Endothelial cell of umbilical vein (primary cell): ENCODE measurements around the gene E2F4. TPM values are rescaled to one million over a fixed set of nuclear protein-coding genes. Genes with fewer than 3 reads are reported as not detected.
A peak's percentile ranks its signal among the peaks of the same experiment; 100 is the strongest.

Experiments
- BruUV-seq: library from RNA; stranded (reverse); fragments of 400-500 nt; replicated peaks from 2 replicates; lab custom pipeline; 2021; lab: Mats Ljungman, UMichigan
- CTCF ChIA-PET: fragments of 300-600, 350-600 bp; sonication (Branson Sonifier 250); formaldehyde crosslinking; loops from one replicate; lab custom pipeline; 2021; ENCODE audit warnings: antibody characterized with exemption, inconsistent platforms; lab: Charles Lee
- POLR2A ChIA-PET: fragments of 300-600, 350-600 bp; sonication (Branson Sonifier 250); formaldehyde crosslinking; loops from one replicate; lab custom pipeline; 2021; ENCODE audit warnings: antibody characterized with exemption, inconsistent platforms; lab: Charles Lee
- DNase-seq: peaks from one replicate; pipeline ENCODE4 v3.0.0-alpha.2; 2011; ENCODE audit warnings: low read depth, low spot score
- FAIRE-seq: peaks from 2 replicates; lab custom pipeline; 2011; peaks lifted over from hg19 to GRCh38; lab: Jason Lieb, UNC
- H2AFZ ChIP-seq: 2 replicates; pipeline ENCODE4 v1.6.0; 2012; ENCODE audit warnings: low read depth, low read length, control low read depth, inconsistent platforms
- H3K27ac ChIP-seq: 2 replicates; pipeline ENCODE4 v1.5.1; 2011; ENCODE audit warnings: low read depth, mild to moderate bottlenecking, control low read depth, low read length, moderate library complexity; ENCODE audit not compliant: insufficient read depth
- H3K27me3 ChIP-seq, 2 experiments: 2 replicates each; pipeline versions ENCODE4 v1.6.0 to v1.6.1; 2011; ENCODE audit warnings: low read length in 2 of 2, mixed read lengths in 1 of 2; ENCODE audit not compliant: control insufficient read depth in 2 of 2, insufficient read depth in 2 of 2
- H3K36me3 ChIP-seq, 2 experiments: 2 replicates in 1 of 2; 3 replicates in 1 of 2; pipeline ENCODE4 v1.5.1; 2011; ENCODE audit warnings: low read length in 2 of 2, mild to moderate bottlenecking in 1 of 2, moderate library complexity in 1 of 2; ENCODE audit not compliant: control insufficient read depth in 2 of 2, insufficient read depth in 2 of 2; ENCODE audit errors: extremely low read depth in 1 of 2
- H3K4me1 ChIP-seq: 3 replicates; pipeline ENCODE4 v1.5.1; 2011; ENCODE audit warnings: mild to moderate bottlenecking, low read length; ENCODE audit not compliant: control insufficient read depth, insufficient read depth; ENCODE audit errors: extremely low read depth
- H3K4me2 ChIP-seq: 2 replicates; pipeline ENCODE4 v1.6.1; 2011; ENCODE audit warnings: low read length, control low read depth, mixed read lengths; ENCODE audit not compliant: insufficient read depth
- H3K4me3 ChIP-seq, 3 experiments: fragments of 200-600 bp in 1 of 3; sonication (generic), shearing (Covaris generic) in 1 of 3; replicated peaks in 1 of 3; 2 replicates each; pipeline ENCODE4 v1.5.1; 2011 to 2016; ENCODE audit warnings: control low read depth in 3 of 3, low read length in 3 of 3, mild to moderate bottlenecking in 2 of 3, inconsistent platforms in 1 of 3, low read depth in 1 of 3, moderate library complexity in 1 of 3; ENCODE audit not compliant: insufficient read depth in 1 of 3
- H3K79me2 ChIP-seq: 2 replicates; pipeline ENCODE4 v1.6.0; 2012; ENCODE audit warnings: low read length, inconsistent platforms; ENCODE audit not compliant: control insufficient read depth, insufficient read depth
- H3K9ac ChIP-seq: replicated peaks from 2 replicates; pipeline ENCODE3; 2011; ENCODE audit warnings: low read length, control low read depth; ENCODE audit not compliant: insufficient read depth; ENCODE audit errors: extremely low read depth
- H3K9me1 ChIP-seq: replicated peaks from 3 replicates; pipeline ENCODE4 v1.6.0; 2011; ENCODE audit warnings: mild to moderate bottlenecking, low read length; ENCODE audit not compliant: control insufficient read depth, insufficient read depth; ENCODE audit errors: extremely low read depth
- H3K9me3 ChIP-seq: replicated peaks from 2 replicates; pipeline ENCODE4 v1.5.1; 2012; ENCODE audit warnings: low read length, inconsistent platforms; ENCODE audit not compliant: control insufficient read depth, insufficient read depth
- H4K20me1 ChIP-seq: replicated peaks from 2 replicates; pipeline ENCODE3; 2011; ENCODE audit warnings: mild to moderate bottlenecking, low read length; ENCODE audit not compliant: control insufficient read depth, insufficient read depth; ENCODE audit errors: extremely low read depth
- CTCF ChIP-seq, 2 donors: IDR thresholded peaks; 1 replicate in 1 of 2; 2 replicates in 1 of 2; pipeline ENCODE4 v1.5.1; 2011; ENCODE audit warnings: low read length in 2 of 2, mild to moderate bottlenecking in 2 of 2, moderate library complexity in 2 of 2, control low read depth in 1 of 2, inconsistent platforms in 1 of 2, low read depth in 1 of 2; ENCODE audit not compliant: insufficient read depth in 1 of 2; ENCODE audit errors: extremely low read depth in 1 of 2
- EZH2 ChIP-seq: IDR thresholded peaks from 2 replicates; pipeline ENCODE4 v1.6.1; 2012; ENCODE audit warnings: borderline replicate concordance, low read depth, mild to moderate bottlenecking, moderate library complexity, low read length, inconsistent platforms; ENCODE audit not compliant: severe bottlenecking
- JUN ChIP-seq: IDR thresholded peaks from 2 replicates; pipeline ENCODE4 v1.6.1; 2011; ENCODE audit warnings: borderline replicate concordance, low read depth; ENCODE audit not compliant: insufficient read length, insufficient read depth
- MAX ChIP-seq: IDR thresholded peaks from 2 replicates; pipeline ENCODE4 v1.6.1; 2011; ENCODE audit not compliant: insufficient read depth, insufficient read length
- MYC ChIP-seq: IDR thresholded peaks from one replicate; pipeline ENCODE4 v1.6.1; 2011; ENCODE audit warnings: mild to moderate bottlenecking, low read depth, low read length
- POLR2A ChIP-seq: IDR thresholded peaks from 2 replicates; pipeline ENCODE4 v1.6.1; 2012; ENCODE audit warnings: low read depth, mild to moderate bottlenecking, control low read depth, low read length
- dilution Hi-C: fragments of 300-500 bp; cut with MboI; formaldehyde crosslinking; loops from one replicate; pipeline ENCODE4 v1.15.0; 2019; ENCODE audit warnings: low sequenced_read_pairs; ENCODE audit not compliant: extremely low pct_ligation_motif_present
- intact Hi-C: fragments of 100-400 bp; cut with micrococcal nuclease; formaldehyde crosslinking; loops from one replicate; pipeline ENCODE4 v1.10.0; 2022
- polyA plus RNA-seq, 4 experiments: library from polyadenylated mRNA; depleted of rRNA in 3 of 4; stranded (reverse) in 3 of 4; unstranded in 1 of 4; fragments of >200 nt; gene quantifications; 2 replicates each; pipeline versions ENCODE4 v1.2.1 to v1.2.3, GENCODE V29; 2011 to 2012; ENCODE audit warnings: missing spikeins in 1 of 4
- total RNA-seq: library from RNA; stranded (reverse); gene quantifications from 2 replicates; pipeline ENCODE4 v1.2.3, GENCODE V29; 2021

The E2F4 gene
- total and polyA plus RNA-seq, 2 donors (not counting 3 experiments of a cell fraction or from before 2014, with no cell fraction given): 112 to 168 TPM

- Histone ChIP-seq H3K9me1 (no peaks in the 10 kb centered on the region), H3K4me3 (peak overlapping the region; percentile 54 to 83 (median 57)), H3K9me3 (no peaks in the 10 kb centered on the region), H3K4me1 (peaks cover 36% of the 10 kb centered on the region), H3K79me2 (peaks cover 46% of the 10 kb centered on the region), H2AFZ (no peak overlapping the region), H3K27me3 (no peaks in the 10 kb centered on the region), H3K4me2 (peak overlapping the region; percentile 69), H3K9ac (peak overlapping the region; percentile 91), H4K20me1 (no peaks in the 10 kb centered on the region), H3K36me3 (peaks cover 19 to 34% of the 10 kb centered on the region in 2 experiments), H3K27ac (peak overlapping the region; percentile 88)
- FAIRE-seq (peak; percentile 26), DNase-seq (no peak)
- TSS peak; percentile 20 for BruUV-seq
- TF ChIP-seq MYC: no peak
- TF ChIP-seq MAX: no peak
- TF ChIP-seq JUN: no peak
- no peak for TF ChIP-seq CTCF (IDR thresholded peaks at IDR 0.05; ENCODE audit: extremely low read depth in 1 of 2, insufficient read depth in 1 of 2, low read depth in 1 of 2, low read length in 2 of 2)
- no peak for TF ChIP-seq EZH2
- TF ChIP-seq POLR2A: no peak
- ChIA-PET POLR2A (interaction anchor here (1.0 kb wide), 1 partner anchor 51 kb away, joined by 3 read pairs; no protein-coding TSS in a partner anchor), CTCF (interaction anchor here (1.1 to 1.5 kb wide), 4 partner anchors 10 to 207 kb away, joined by 3 to 6 read pairs (median 4); no protein-coding TSS in a partner anchor)
- intact Hi-C loops (loop anchor here (1.0 to 10.0 kb wide), 3 partner anchors 9 to 202 kb away; partner anchors contain the start of genes TMEM208 and TPPP3), dilution Hi-C loops (no loop called here)
These were observed 916 bp downstream of the E2F4 start for GRCh38 chr16:67192781-67193361.
